DOHH2 (cell line): ENCODE results near the gene HEPACAM2.

ENCODE experiments used
- H3F3A ChIP-seq: fragments of 200-600 bp; sonication (generic), shearing (Covaris generic); 2 replicates; pipeline ENCODE4 v1.6.0; 2016; ENCODE audit warnings: antibody characterized with exemption, mild to moderate bottlenecking; ENCODE audit not compliant: control insufficient read depth, insufficient read depth
- H3K27ac ChIP-seq: fragments of 200-600 bp; sonication (generic); 2 replicates; pipeline ENCODE4 v1.5.1; 2014; ENCODE audit warnings: low read depth, mild to moderate bottlenecking, low read length, moderate library complexity
- H3K27me3 ChIP-seq: fragments of 200-600 bp; sonication (generic); 2 replicates; pipeline ENCODE4 v1.6.1; 2014; ENCODE audit warnings: mild to moderate bottlenecking, low read length, mixed read lengths; ENCODE audit not compliant: control insufficient read depth
- H3K36me3 ChIP-seq: fragments of 200-600 bp; sonication (generic); 2 replicates; pipeline ENCODE4 v1.6.1; 2014; ENCODE audit warnings: mild to moderate bottlenecking, low read length, moderate library complexity, mixed read lengths; ENCODE audit not compliant: control insufficient read depth
- H3K4me1 ChIP-seq: fragments of 200-600 bp; sonication (generic); 2 replicates; pipeline ENCODE4 v1.6.1; 2014; ENCODE audit warnings: mild to moderate bottlenecking, low read length, mixed read lengths; ENCODE audit not compliant: control insufficient read depth
- H3K4me2 ChIP-seq: fragments of 200-600 bp; sonication (generic); 2 replicates; pipeline ENCODE4 v1.6.0; 2014; ENCODE audit warnings: mild to moderate bottlenecking, low read length, moderate library complexity
- H3K4me3 ChIP-seq: fragments of 200-600 bp; sonication (generic); 2 replicates; pipeline ENCODE4 v1.5.1; 2014; ENCODE audit warnings: mild to moderate bottlenecking, low read length, mixed read lengths
- H3K79me2 ChIP-seq: fragments of 200-600 bp; sonication (generic); 2 replicates; pipeline ENCODE4 v1.6.1; 2014; ENCODE audit warnings: mild to moderate bottlenecking, low read length, mixed read lengths; ENCODE audit not compliant: control insufficient read depth
- H3K9me2 ChIP-seq: fragments of 200-600 bp; sonication (generic); replicated peaks from 2 replicates; pipeline ENCODE4 v1.6.1; 2014; ENCODE audit warnings: mild to moderate bottlenecking, low read length, mixed read lengths; ENCODE audit not compliant: control insufficient read depth
- H3K9me3 ChIP-seq: fragments of 200-600 bp; sonication (generic); 2 replicates; pipeline ENCODE4 v1.6.1; 2014; ENCODE audit warnings: antibody characterized with exemption, low read length, mixed read lengths; ENCODE audit not compliant: control insufficient read depth, insufficient read depth
- H4K20me1 ChIP-seq: fragments of 200-600 bp; sonication (generic); 2 replicates; pipeline ENCODE4 v1.6.0; 2014; ENCODE audit warnings: low read depth, mild to moderate bottlenecking, antibody characterized with exemption, low read length, moderate library complexity; ENCODE audit not compliant: control insufficient read depth, insufficient read depth
- CTCF ChIP-seq: fragments of 200-600 bp; sonication (generic); IDR thresholded peaks from one replicate; pipeline ENCODE4 v1.5.1; 2014; ENCODE audit warnings: antibody characterized with exemption, mild to moderate bottlenecking, low read depth, low read length; ENCODE audit not compliant: poor library complexity, severe bottlenecking
- EZH2phosphoT487 ChIP-seq: fragments of 200-600 bp; sonication (generic); IDR thresholded peaks from 2 replicates; pipeline ENCODE4 v1.6.1; 2017; ENCODE audit warnings: borderline replicate concordance, mild to moderate bottlenecking, antibody characterized with exemption, low read length, moderate library complexity, mixed read lengths

Gene HEPACAM2

GRCh38 chr7:93172683-93173082, 53.6 kb downstream of the HEPACAM2 start:
- no peak overlapping the region for H3K4me3 ChIP-seq
- TF ChIP-seq CTCF: no peak
- TF ChIP-seq EZH2phosphoT487: no peak
- H3K4me1 ChIP-seq: no peaks in the 10 kb centered on the region
- H3F3A ChIP-seq: no peaks in the 10 kb centered on the region
- no peaks in the 10 kb centered on the region for H3K27me3 ChIP-seq
- H3K79me2 ChIP-seq: no peaks in the 10 kb centered on the region
- H4K20me1 ChIP-seq: no peaks in the 10 kb centered on the region
- no peak overlapping the region for H3K27ac ChIP-seq
- no peaks in the 10 kb centered on the region for H3K9me2 ChIP-seq
- no peaks in the 10 kb centered on the region for H3K36me3 ChIP-seq
- H3K4me2 ChIP-seq: no peak overlapping the region
- peaks cover 18% of the 10 kb centered on the region for H3K9me3 ChIP-seq

- Histone ChIP-seq H3K4me3 (no peak overlapping the region), H4K20me1 (no peaks in the 10 kb centered on the region), H3K27ac (no peak overlapping the region), H3K27me3 (no peaks in the 10 kb centered on the region), H3F3A (no peaks in the 10 kb centered on the region), H3K9me2 (no peaks in the 10 kb centered on the region), H3K9me3 (peaks cover 18% of the 10 kb centered on the region), H3K36me3 (no peaks in the 10 kb centered on the region), H3K4me2 (no peak overlapping the region), H3K4me1 (no peaks in the 10 kb centered on the region), H3K79me2 (no peaks in the 10 kb centered on the region)
- TF ChIP-seq CTCF (no peak), EZH2phosphoT487 (no peak)
Measured at GRCh38 chr7:93171606-93172226, 54.6 kb downstream of the HEPACAM2 start.

- TF ChIP-seq CTCF: no peak
- no peak for TF ChIP-seq EZH2phosphoT487
- Histone ChIP-seq H3K9me2 (no peaks in the 10 kb centered on the region), H3K4me1 (no peaks in the 10 kb centered on the region), H3K27ac (no peak overlapping the region), H3K27me3 (no peaks in the 10 kb centered on the region), H4K20me1 (no peaks in the 10 kb centered on the region), H3F3A (no peaks in the 10 kb centered on the region), H3K4me2 (no peak overlapping the region), H3K79me2 (no peaks in the 10 kb centered on the region), H3K4me3 (no peak overlapping the region), H3K36me3 (no peaks in the 10 kb centered on the region), H3K9me3 (peaks cover 18% of the 10 kb centered on the region; the same call in 1 of the 2 replicates)
Measured at GRCh38 chr7:93165447-93165846, 60.8 kb downstream of the HEPACAM2 start.
